Pancreas (tissue), 10 donors: Measurements from ENCODE around the gene TTC22. TPM values are rescaled to one million over a fixed set of nuclear protein-coding genes. Genes with fewer than 3 reads are reported as not detected.

Source experiments
- ATAC-seq, 4 donors: fragments of 200-7000 bp; cut with Tn5 transposase; one replicate each; pipeline versions ENCODE4 v1.8.0 to v1.9.1; 2020; ENCODE audit warnings: mild to moderate bottlenecking in 4 of 4, moderate library complexity in 4 of 4
- DNase-seq, 6 donors: peaks; one replicate each; pipeline ENCODE4 v3.0.0-alpha.2; 2020
- FAIRE-seq: peaks from 2 replicates; lab custom pipeline; 2012; peaks lifted over from hg19 to GRCh38; lab: Jason Lieb, UNC
- H3K27ac ChIP-seq, 4 donors: fragments of 200-600 bp; sonication (generic); 1 replicate in 3 of 4; 2 replicates in 1 of 4; pipeline versions ENCODE4 v1.5.0 to v1.8.0; 2020
- H3K27me3 ChIP-seq, 4 donors: fragments of 200-600 bp; one replicate each; pipeline ENCODE4 v1.8.0; 2021
- H3K36me3 ChIP-seq, 3 donors: fragments of 200-600 bp; sonication (generic) in 1 of 3; one replicate each; pipeline versions ENCODE4 v1.5.0 to v1.8.0; 2020 to 2021
- H3K4me1 ChIP-seq, 3 donors: fragments of 200-600 bp; one replicate each; pipeline ENCODE4 v1.8.0; 2021
- H3K4me3 ChIP-seq, 4 donors: fragments of 200-600 bp; sonication (generic) in 2 of 4; one replicate each; pipeline versions ENCODE4 v1.5.0 to v1.8.0; 2020 to 2021
- H3K9me3 ChIP-seq, 4 donors: fragments of 200-600 bp; one replicate each; pipeline ENCODE4 v1.8.0; 2021
- WGBS, 2 donors: extraction: QIAGEN DNeasy Blood & Tissue Kit; methylation state at CpG; one replicate each; pipeline ENCODE4 v1.1.7; 2013; 5-methylcytosine and 5-hydroxymethylcytosine counted together
- intact Hi-C, 3 donors: fragments of 100-400 bp; cut with DNase I; formaldehyde crosslinking; loops; one replicate each; pipeline versions ENCODE4 v1.11.1 to v1.14.2; 2022
- polyA plus RNA-seq, 2 donors: library from polyadenylated mRNA; stranded (reverse); fragments of 200-250 nt; gene quantifications; one replicate each; pipeline ENCODE4 v1.2.3, GENCODE V29; 2013
- total RNA-seq, 6 donors: library from RNA; stranded (reverse); fragmentation: NEBNext Ultra II Directional in 4 of 6; extraction: Animal tissue kit (Norgen Biotek cat#: 25700) in 4 of 6; gene quantifications; one replicate each; pipeline versions ENCODE4 v1.2.1 to v1.2.4, GENCODE V29; 2021 to 2023
- TF ChIP-seq, protein P1 (sequence below), 4 donors: fragments of 200-600 bp; sonication (generic) in 3 of 4; IDR thresholded peaks; one replicate each; pipeline versions ENCODE4 v1.5.0 to v1.8.0; 2021; ENCODE audit warnings: antibody characterized with exemption in 4 of 4
- donor health status: healthy with polysubstance abuse.
- donor health status: DM: no; HTN: no; CAD: no; lungs with moderate emphysema.
- donor health status: DM: no; HTN: no; CAD: no.
- donor health status: control.
- donor health status: control.
- donor health status: Bipolar disorder and iron deficiency.
- donor health status: DM: yes; HTN: yes; CAD: no.
- donor health status: DM: no; HTN: no; CAD: no.
- donor health status: DM: no; HTN: no; CAD: no.
- donor health status: DM: yes; HTN: yes; CAD: no.

Gene TTC22
- total and polyA plus RNA-seq, 8 donors = 6.1 to 10.6 (median 7.1) TPM

- no peak for ATAC-seq
Observed at GRCh38 chr1:54848134-54848948, 47.2 kb upstream of the TTC22 start.

GRCh38 chr1:54846716-54847284 is 45.7 kb upstream of the TTC22 start:
- TF ChIP-seq, protein P1, sequence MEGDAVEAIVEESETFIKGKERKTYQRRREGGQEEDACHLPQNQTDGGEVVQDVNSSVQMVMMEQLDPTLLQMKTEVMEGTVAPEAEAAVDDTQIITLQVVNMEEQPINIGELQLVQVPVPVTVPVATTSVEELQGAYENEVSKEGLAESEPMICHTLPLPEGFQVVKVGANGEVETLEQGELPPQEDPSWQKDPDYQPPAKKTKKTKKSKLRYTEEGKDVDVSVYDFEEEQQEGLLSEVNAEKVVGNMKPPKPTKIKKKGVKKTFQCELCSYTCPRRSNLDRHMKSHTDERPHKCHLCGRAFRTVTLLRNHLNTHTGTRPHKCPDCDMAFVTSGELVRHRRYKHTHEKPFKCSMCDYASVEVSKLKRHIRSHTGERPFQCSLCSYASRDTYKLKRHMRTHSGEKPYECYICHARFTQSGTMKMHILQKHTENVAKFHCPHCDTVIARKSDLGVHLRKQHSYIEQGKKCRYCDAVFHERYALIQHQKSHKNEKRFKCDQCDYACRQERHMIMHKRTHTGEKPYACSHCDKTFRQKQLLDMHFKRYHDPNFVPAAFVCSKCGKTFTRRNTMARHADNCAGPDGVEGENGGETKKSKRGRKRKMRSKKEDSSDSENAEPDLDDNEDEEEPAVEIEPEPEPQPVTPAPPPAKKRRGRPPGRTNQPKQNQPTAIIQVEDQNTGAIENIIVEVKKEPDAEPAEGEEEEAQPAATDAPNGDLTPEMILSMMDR (IDR thresholded peaks at IDR 0.05) = no peak
- Histone ChIP-seq H3K27ac (no peak overlapping the region), H3K27me3 (no peaks in the 10 kb centered on the region), H3K4me1 (no peaks in the 10 kb centered on the region), H3K4me3 (no peak overlapping the region), H3K36me3 (peaks cover 0 to 14% (median under 1%) of the 10 kb centered on the region in 3 donors), H3K9me3 (no peaks in the 10 kb centered on the region)
- no peak for FAIRE-seq
- 88 to 90% methylated on average over 9 of the region's 9 CpGs for WGBS, 2 donors
- ATAC-seq = no peak
- intact Hi-C loops = no loop called here
- DNase-seq = no peak

More at GRCh38 chr1:54848134-54848948, 47.2 kb upstream of the TTC22 start:
- H3K9me3 ChIP-seq = no peaks in the 10 kb centered on the region
- TF ChIP-seq, protein P1 (IDR thresholded peaks at IDR 0.05) = no peak
- DNase-seq (no peak), FAIRE-seq (no peak)
- intact Hi-C loops = no loop called here
- no peak overlapping the region for H3K4me3 ChIP-seq
- 91 to 93% methylated on average over 7 of the region's 7 CpGs for WGBS, 2 donors
- no peaks in the 10 kb centered on the region for H3K27me3 ChIP-seq
- no peak overlapping the region for H3K27ac ChIP-seq
- H3K4me1 ChIP-seq = no peaks in the 10 kb centered on the region
- H3K36me3 ChIP-seq = peaks cover 0 to 29% (median 6%) of the 10 kb centered on the region in 3 donors

- WGBS, 2 donors = 93 to 95% methylated on average over 3 of the region's 3 CpGs
- FAIRE-seq (no peak), ATAC-seq (no peak), DNase-seq (no peak)
- Histone ChIP-seq H3K4me1 (no peaks in the 10 kb centered on the region), H3K27me3 (no peaks in the 10 kb centered on the region), H3K27ac (no peak overlapping the region), H3K36me3 (peaks cover 0 to 9% (median 0%) of the 10 kb centered on the region in 3 donors), H3K4me3 (no peak overlapping the region), H3K9me3 (no peaks in the 10 kb centered on the region)
- intact Hi-C loops = no loop called here
- TF ChIP-seq, protein P1 (IDR thresholded peaks at IDR 0.05) = no peak
Observed at GRCh38 chr1:54846301-54846700, 45.2 kb upstream of the TTC22 start.

DNA sequence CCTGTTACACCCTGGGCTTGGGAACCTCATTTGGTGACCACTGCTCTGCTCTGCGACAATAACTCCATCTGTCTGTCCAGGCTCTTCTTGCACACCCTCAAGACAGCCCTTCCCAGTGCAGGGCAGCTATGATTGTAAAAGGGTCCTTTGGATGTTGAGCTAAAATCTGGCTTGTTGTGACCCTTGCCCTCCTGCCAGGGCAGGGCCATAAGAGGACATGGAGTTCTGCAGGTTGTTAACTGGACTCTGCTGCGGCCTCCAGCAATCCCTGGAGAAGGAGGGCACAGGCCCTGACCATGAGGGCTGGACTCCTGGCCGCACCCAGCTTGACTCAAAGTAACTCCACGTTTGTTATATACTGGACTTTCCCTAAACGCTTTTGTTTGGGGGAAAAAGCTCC is 44.6 kb upstream of the TTC22 start:
- Histone ChIP-seq H3K4me1 (no peaks in the 10 kb centered on the region), H3K9me3 (no peaks in the 10 kb centered on the region), H3K36me3 (peaks cover 0 to 4% (median 0%) of the 10 kb centered on the region in 3 donors), H3K4me3 (no peak overlapping the region), H3K27me3 (no peaks in the 10 kb centered on the region), H3K27ac (no peak overlapping the region)
- intact Hi-C loops = no loop called here
- WGBS, 2 donors = 91 to 96% methylated on average over 5 of the region's 5 CpGs
- DNase-seq (no peak), ATAC-seq (no peak), FAIRE-seq (no peak)
- TF ChIP-seq, protein P1 (IDR thresholded peaks at IDR 0.05) = no peak

DNA sequence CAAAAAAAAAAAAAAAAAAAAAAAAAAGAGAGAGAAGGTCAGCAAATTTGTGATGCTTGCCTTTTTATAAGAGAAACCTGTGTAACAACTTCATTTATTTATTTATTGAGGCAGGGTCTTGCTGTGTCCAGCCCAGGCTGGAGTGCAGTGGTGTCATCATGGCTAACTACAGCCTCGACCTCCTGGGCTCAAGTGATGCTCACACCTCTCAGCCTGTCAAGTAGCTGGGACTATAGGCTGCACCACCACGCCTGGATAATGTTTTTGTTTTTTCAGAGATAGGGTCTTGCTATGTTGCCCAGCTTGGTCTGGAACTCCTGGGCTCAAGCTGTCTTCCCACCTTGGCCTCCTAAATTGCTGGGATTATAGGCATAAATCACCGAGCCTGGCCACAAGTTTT is 43.4 kb upstream of the TTC22 start:
- no peaks in the 10 kb centered on the region for H3K27me3 ChIP-seq
- H3K9me3 ChIP-seq = no peaks in the 10 kb centered on the region
- no peak for DNase-seq
- no peak for ATAC-seq
- no peak for FAIRE-seq
- intact Hi-C loops = no loop called here
- no peak overlapping the region for H3K4me3 ChIP-seq
- TF ChIP-seq, protein P1 (IDR thresholded peaks at IDR 0.05) = no peak
- no peaks in the 10 kb centered on the region for H3K36me3 ChIP-seq
- no peak overlapping the region for H3K27ac ChIP-seq
- no peaks in the 10 kb centered on the region for H3K4me1 ChIP-seq
- WGBS, 2 donors = 90 to 93% methylated on average over 3 of the region's 3 CpGs
